Breast epithelium (tissue), 3 donors: Measurements from ENCODE around the gene HADHA.

ENCODE experiments used
- POLR2AphosphoS5 ChIP-seq, 3 donors: sonication (generic); formaldehyde crosslinking; IDR thresholded peaks; one replicate each; pipeline ENCODE4 v1.6.1; 2017; ENCODE audit warnings: antibody characterized with exemption in 3 of 3
- TF ChIP-seq, protein P1 (sequence below), 3 donors: fragments of 450-650 bp; IDR thresholded peaks; one replicate each; pipeline ENCODE4 v1.5.1; 2016 to 2017; ENCODE audit warnings: antibody characterized with exemption in 3 of 3, mild to moderate bottlenecking in 3 of 3, moderate library complexity in 3 of 3

GRCh38 chr2:26144031-26144430 is 100.4 kb downstream of the HADHA start:
- TF ChIP-seq, protein P1, sequence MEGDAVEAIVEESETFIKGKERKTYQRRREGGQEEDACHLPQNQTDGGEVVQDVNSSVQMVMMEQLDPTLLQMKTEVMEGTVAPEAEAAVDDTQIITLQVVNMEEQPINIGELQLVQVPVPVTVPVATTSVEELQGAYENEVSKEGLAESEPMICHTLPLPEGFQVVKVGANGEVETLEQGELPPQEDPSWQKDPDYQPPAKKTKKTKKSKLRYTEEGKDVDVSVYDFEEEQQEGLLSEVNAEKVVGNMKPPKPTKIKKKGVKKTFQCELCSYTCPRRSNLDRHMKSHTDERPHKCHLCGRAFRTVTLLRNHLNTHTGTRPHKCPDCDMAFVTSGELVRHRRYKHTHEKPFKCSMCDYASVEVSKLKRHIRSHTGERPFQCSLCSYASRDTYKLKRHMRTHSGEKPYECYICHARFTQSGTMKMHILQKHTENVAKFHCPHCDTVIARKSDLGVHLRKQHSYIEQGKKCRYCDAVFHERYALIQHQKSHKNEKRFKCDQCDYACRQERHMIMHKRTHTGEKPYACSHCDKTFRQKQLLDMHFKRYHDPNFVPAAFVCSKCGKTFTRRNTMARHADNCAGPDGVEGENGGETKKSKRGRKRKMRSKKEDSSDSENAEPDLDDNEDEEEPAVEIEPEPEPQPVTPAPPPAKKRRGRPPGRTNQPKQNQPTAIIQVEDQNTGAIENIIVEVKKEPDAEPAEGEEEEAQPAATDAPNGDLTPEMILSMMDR (IDR thresholded peaks at IDR 0.05), result no peak
- no peak for TF ChIP-seq POLR2AphosphoS5 (IDR thresholded peaks at IDR 0.05)
